ES-I3 (cell line): ENCODE results near the gene DMD.

Experiments used
- H3K36me3 ChIP-seq: 2 replicates; pipeline ENCODE4 v1.6.1; 2013; ENCODE audit warnings: mild to moderate bottlenecking, low read length, control low read depth, moderate library complexity; ENCODE audit not compliant: insufficient read depth
- H3K4me1 ChIP-seq: 2 replicates; pipeline ENCODE4 v1.6.1; 2013; ENCODE audit warnings: mild to moderate bottlenecking, control low read depth, low read length; ENCODE audit not compliant: insufficient read depth
- H3K9ac ChIP-seq: 2 replicates; pipeline ENCODE4 v1.6.1; 2013; ENCODE audit warnings: low read depth, mild to moderate bottlenecking, low read length, moderate library complexity
- H3K9me3 ChIP-seq: 2 replicates; pipeline ENCODE4 v1.6.1; 2013; ENCODE audit warnings: mild to moderate bottlenecking, low read length, moderate library complexity; ENCODE audit not compliant: control insufficient read depth, insufficient read depth

Gene DMD

GRCh38 chrX:32662516-32662915 lies 548.8 kb downstream of the DMD start:
- H3K4me1 ChIP-seq: no peaks in the 10 kb centered on the region
- H3K36me3 ChIP-seq: no peaks in the 10 kb centered on the region
- H3K9ac ChIP-seq: no peak overlapping the region
- no peaks in the 10 kb centered on the region for H3K9me3 ChIP-seq

GRCh38 chrX:32644476-32645245 lies 566.7 kb downstream of the DMD start:
- no peaks in the 10 kb centered on the region for H3K9me3 ChIP-seq
- H3K9ac ChIP-seq: no peak overlapping the region
- no peaks in the 10 kb centered on the region for H3K36me3 ChIP-seq
- H3K4me1 ChIP-seq: peaks cover 9% of the 10 kb centered on the region

GRCh38 chrX:32642283-32642682 lies 569.1 kb downstream of the DMD start:
- Histone ChIP-seq H3K4me1 (peaks cover 9% of the 10 kb centered on the region), H3K9ac (no peak overlapping the region), H3K36me3 (no peaks in the 10 kb centered on the region), H3K9me3 (no peaks in the 10 kb centered on the region)

GRCh38 chrX:32618154-32618553 lies 593.2 kb downstream of the DMD start:
- Histone ChIP-seq H3K4me1 (no peaks in the 10 kb centered on the region), H3K9ac (no peak overlapping the region), H3K36me3 (no peaks in the 10 kb centered on the region), H3K9me3 (no peaks in the 10 kb centered on the region)

- Histone ChIP-seq H3K4me1 (no peaks in the 10 kb centered on the region), H3K9ac (no peak overlapping the region), H3K9me3 (no peaks in the 10 kb centered on the region), H3K36me3 (no peaks in the 10 kb centered on the region)
These were observed 596.6 kb downstream of the DMD start for GRCh38 chrX:32614707-32615106.

- H3K4me1 ChIP-seq: no peaks in the 10 kb centered on the region
- H3K9ac ChIP-seq: no peak overlapping the region
- H3K9me3 ChIP-seq: no peaks in the 10 kb centered on the region
- H3K36me3 ChIP-seq: no peaks in the 10 kb centered on the region
These were observed 612.2 kb downstream of the DMD start for GRCh38 chrX:32599156-32599555.

GRCh38 chrX:32598707-32599106 lies 612.6 kb downstream of the DMD start:
- no peaks in the 10 kb centered on the region for H3K36me3 ChIP-seq
- no peak overlapping the region for H3K9ac ChIP-seq
- no peaks in the 10 kb centered on the region for H3K4me1 ChIP-seq
- no peaks in the 10 kb centered on the region for H3K9me3 ChIP-seq

GRCh38 chrX:32597777-32598176 lies 613.6 kb downstream of the DMD start:
- H3K36me3 ChIP-seq: no peaks in the 10 kb centered on the region
- no peak overlapping the region for H3K9ac ChIP-seq
- H3K4me1 ChIP-seq: no peaks in the 10 kb centered on the region
- peaks cover 4% of the 10 kb centered on the region; the same call in 1 of the 2 replicates for H3K9me3 ChIP-seq

- no peaks in the 10 kb centered on the region for H3K36me3 ChIP-seq
- H3K9ac ChIP-seq: no peak overlapping the region
- peaks cover 4% of the 10 kb centered on the region for H3K9me3 ChIP-seq
- no peaks in the 10 kb centered on the region for H3K4me1 ChIP-seq
These were observed 618.6 kb downstream of the DMD start for GRCh38 chrX:32592786-32593185.

- Histone ChIP-seq H3K9ac (no peak overlapping the region), H3K9me3 (peaks cover 4% of the 10 kb centered on the region), H3K4me1 (no peaks in the 10 kb centered on the region), H3K36me3 (no peaks in the 10 kb centered on the region)
These were observed 619.8 kb downstream of the DMD start for GRCh38 chrX:32591589-32591988.

GRCh38 chrX:32582729-32583128 lies 628.6 kb downstream of the DMD start:
- no peaks in the 10 kb centered on the region for H3K36me3 ChIP-seq
- H3K9me3 ChIP-seq: no peaks in the 10 kb centered on the region
- H3K4me1 ChIP-seq: peaks cover 9% of the 10 kb centered on the region; the same call in 1 of the 2 replicates
- no peak overlapping the region for H3K9ac ChIP-seq

GRCh38 chrX:32576885-32577284 lies 634.5 kb downstream of the DMD start:
- H3K9ac ChIP-seq: no peak overlapping the region
- H3K36me3 ChIP-seq: no peaks in the 10 kb centered on the region
- H3K4me1 ChIP-seq: peaks cover 7% of the 10 kb centered on the region; the same call in 1 of the 2 replicates
- no peaks in the 10 kb centered on the region for H3K9me3 ChIP-seq

GRCh38 chrX:32572644-32573043 lies 638.7 kb downstream of the DMD start:
- H3K9ac ChIP-seq: no peak overlapping the region
- no peaks in the 10 kb centered on the region for H3K36me3 ChIP-seq
- H3K9me3 ChIP-seq: no peaks in the 10 kb centered on the region
- peaks cover 7% of the 10 kb centered on the region; the same call in 1 of the 2 replicates for H3K4me1 ChIP-seq

GRCh38 chrX:32571579-32571978 lies 639.8 kb downstream of the DMD start:
- no peaks in the 10 kb centered on the region for H3K36me3 ChIP-seq
- H3K9ac ChIP-seq: no peak overlapping the region
- H3K4me1 ChIP-seq: no peaks in the 10 kb centered on the region
- H3K9me3 ChIP-seq: no peaks in the 10 kb centered on the region

- H3K36me3 ChIP-seq: no peaks in the 10 kb centered on the region
- no peaks in the 10 kb centered on the region for H3K9me3 ChIP-seq
- no peaks in the 10 kb centered on the region for H3K4me1 ChIP-seq
These were observed 649.1 kb downstream of the DMD start for GRCh38 chrX:32562261-32562660.

More at GRCh38 chrX:32562261-32562660, 649.1 kb downstream of the DMD start:
- no peak overlapping the region for H3K9ac ChIP-seq
